ENCODE results near the gene FTO.

The FTO gene

GRCh38 chr16:53924331-53925106 is 220.6 kb downstream of the FTO start:
- no CpG with 5 or more reads among the region's 8 CpGs for WGBS, 2 donors (ENCODE audit: extremely low coverage in 2 of 2, insufficient read length in 2 of 2, insufficient replicate concordance in 1 of 2)
- H3K79me1 ChIP-seq (ENCODE audit: low read depth, low read length) = no peaks in the 10 kb centered on the region

GRCh38 chr16:53925107-53925410 is 221.1 kb downstream of the FTO start:
- Histone ChIP-seq H3K4me3 (ENCODE audit: low read length in 2 of 2) (no peak overlapping the region), H2BK5ac (ENCODE audit: low read length) (no peak overlapping the region), H2BK15ac (ENCODE audit: low read length) (no peak overlapping the region), H3K4me2 (ENCODE audit: insufficient read depth, low read length, poor library complexity, severe bottlenecking) (no peak overlapping the region), H2BK120ac (ENCODE audit: low read depth, low read length) (no peak overlapping the region), H3K9me3 (replicated peaks in 1 of 2; ENCODE audit: control insufficient read depth in 2 of 2, insufficient read depth in 1 of 2, low read depth in 1 of 2, low read length in 2 of 2) (peaks cover 0 to 15% of the 10 kb centered on the region in 2 donors), H3K23ac (ENCODE audit: low read depth, low read length, poor library complexity) (no peak overlapping the region), H4K91ac (ENCODE audit: low read depth, low read length, poor library complexity) (no peak overlapping the region), H3K27me3 (ENCODE audit: control insufficient read depth in 3 of 3, insufficient read depth in 3 of 3, low read depth in 1 of 3, low read length in 3 of 3) (no peaks in the 10 kb centered on the region), H3K4ac (ENCODE audit: low read length) (no peak overlapping the region), H3K36me3 (replicated peaks in 1 of 2; ENCODE audit: control insufficient read depth in 2 of 2, insufficient read depth in 2 of 2, low read length in 2 of 2) (no peaks in the 10 kb centered on the region), H3K27ac (replicated peaks; ENCODE audit: low read length) (no peak overlapping the region), H3K9ac (ENCODE audit: low read depth, low read length, poor library complexity) (no peak overlapping the region), H2AK5ac (ENCODE audit: low read depth, low read length) (no peak overlapping the region), H3K14ac (ENCODE audit: low read length) (no peak overlapping the region), H4K8ac (ENCODE audit: low read depth, low read length) (no peak overlapping the region), H2BK12ac (ENCODE audit: low read length) (no peak overlapping the region), H3K4me1 (ENCODE audit: control insufficient read depth in 2 of 2, insufficient read depth in 1 of 2, low read depth in 1 of 2, low read length in 2 of 2) (peaks cover 22 to 53% of the 10 kb centered on the region in 2 donors), H3K18ac (ENCODE audit: low read length) (no peak overlapping the region), H3K79me1 (ENCODE audit: low read depth, low read length) (no peaks in the 10 kb centered on the region), H2AFZ (ENCODE audit: low read length) (no peak overlapping the region)
- DNase-seq (ENCODE audit: low spot score) = no peak
- WGBS, 2 donors (ENCODE audit: extremely low coverage in 2 of 2, insufficient read length in 2 of 2, insufficient replicate concordance in 1 of 2) = no CpG with 5 or more reads among the region's 1 CpG

More at GRCh38 chr16:53924331-53925106, 220.6 kb downstream of the FTO start:
- no peak overlapping the region for H3K23ac ChIP-seq (ENCODE audit: low read depth, low read length, poor library complexity)
- no peaks in the 10 kb centered on the region for H3K36me3 ChIP-seq (replicated peaks in 1 of 2; ENCODE audit: control insufficient read depth in 2 of 2, insufficient read depth in 2 of 2, low read length in 2 of 2)
- H4K91ac ChIP-seq (ENCODE audit: low read depth, low read length, poor library complexity) = no peak overlapping the region
- no peak overlapping the region for H3K4me3 ChIP-seq (ENCODE audit: low read length in 2 of 2)
- H3K27ac ChIP-seq (replicated peaks; ENCODE audit: low read length) = no peak overlapping the region
- H4K8ac ChIP-seq (ENCODE audit: low read depth, low read length) = no peak overlapping the region
- H2BK12ac ChIP-seq (ENCODE audit: low read length) = no peak overlapping the region
- H3K18ac ChIP-seq (ENCODE audit: low read length) = no peak overlapping the region
- H3K4me2 ChIP-seq (ENCODE audit: insufficient read depth, low read length, poor library complexity, severe bottlenecking) = no peak overlapping the region
- H2AFZ ChIP-seq (ENCODE audit: low read length) = no peak overlapping the region
- H3K14ac ChIP-seq (ENCODE audit: low read length) = no peak overlapping the region
- H3K9ac ChIP-seq (ENCODE audit: low read depth, low read length, poor library complexity) = no peak overlapping the region
- no peak overlapping the region for H2BK15ac ChIP-seq (ENCODE audit: low read length)
- peaks cover 22 to 55% of the 10 kb centered on the region in 2 donors for H3K4me1 ChIP-seq (ENCODE audit: control insufficient read depth in 2 of 2, insufficient read depth in 1 of 2, low read depth in 1 of 2, low read length in 2 of 2)
- H2BK5ac ChIP-seq (ENCODE audit: low read length) = no peak overlapping the region
- no peak overlapping the region for H2BK120ac ChIP-seq (ENCODE audit: low read depth, low read length)
- H3K4ac ChIP-seq (ENCODE audit: low read length) = no peak overlapping the region
- H3K9me3 ChIP-seq (replicated peaks in 1 of 2; ENCODE audit: control insufficient read depth in 2 of 2, insufficient read depth in 1 of 2, low read depth in 1 of 2, low read length in 2 of 2) = peaks cover 0 to 12% of the 10 kb centered on the region in 2 donors
- H3K27me3 ChIP-seq (ENCODE audit: control insufficient read depth in 3 of 3, insufficient read depth in 3 of 3, low read depth in 1 of 3, low read length in 3 of 3) = no peaks in the 10 kb centered on the region
- no peak overlapping the region for H2AK5ac ChIP-seq (ENCODE audit: low read depth, low read length)
- no peak for DNase-seq (ENCODE audit: low spot score)

- Histone ChIP-seq H3K4me1 (ENCODE audit: control insufficient read depth in 2 of 2, insufficient read depth in 1 of 2, low read depth in 1 of 2, low read length in 2 of 2) (peaks cover 21 to 49% of the 10 kb centered on the region in 2 donors), H4K8ac (ENCODE audit: low read depth, low read length) (no peak overlapping the region), H2AFZ (ENCODE audit: low read length) (no peak overlapping the region), H2BK5ac (ENCODE audit: low read length) (no peak overlapping the region), H3K27ac (replicated peaks; ENCODE audit: low read length) (no peak overlapping the region), H3K4me3 (ENCODE audit: low read length in 2 of 2) (no peak overlapping the region), H3K18ac (ENCODE audit: low read length) (no peak overlapping the region), H3K14ac (ENCODE audit: low read length) (no peak overlapping the region), H3K23ac (ENCODE audit: low read depth, low read length, poor library complexity) (no peak overlapping the region), H2BK15ac (ENCODE audit: low read length) (no peak overlapping the region), H3K36me3 (replicated peaks in 1 of 2; ENCODE audit: control insufficient read depth in 2 of 2, insufficient read depth in 2 of 2, low read length in 2 of 2) (no peaks in the 10 kb centered on the region), H3K27me3 (ENCODE audit: control insufficient read depth in 3 of 3, insufficient read depth in 3 of 3, low read depth in 1 of 3, low read length in 3 of 3) (no peaks in the 10 kb centered on the region), H3K4ac (ENCODE audit: low read length) (no peak overlapping the region), H2BK120ac (ENCODE audit: low read depth, low read length) (no peak overlapping the region), H3K9me3 (replicated peaks in 1 of 2; ENCODE audit: control insufficient read depth in 2 of 2, insufficient read depth in 1 of 2, low read depth in 1 of 2, low read length in 2 of 2) (peaks cover 0 to 15% of the 10 kb centered on the region in 2 donors), H4K91ac (ENCODE audit: low read depth, low read length, poor library complexity) (no peak overlapping the region), H3K4me2 (ENCODE audit: insufficient read depth, low read length, poor library complexity, severe bottlenecking) (no peak overlapping the region), H2AK5ac (ENCODE audit: low read depth, low read length) (no peak overlapping the region), H2BK12ac (ENCODE audit: low read length) (no peak overlapping the region), H3K9ac (ENCODE audit: low read depth, low read length, poor library complexity) (no peak overlapping the region), H3K79me1 (ENCODE audit: low read depth, low read length) (no peaks in the 10 kb centered on the region)
- no CpG with 5 or more reads among the region's 3 CpGs for WGBS, 2 donors (ENCODE audit: extremely low coverage in 2 of 2, insufficient read length in 2 of 2, insufficient replicate concordance in 1 of 2)
- DNase-seq (ENCODE audit: low spot score) = no peak
These were observed 221.6 kb downstream of the FTO start for GRCh38 chr16:53925526-53925925.

- Histone ChIP-seq H3K27ac (replicated peaks; ENCODE audit: low read length) (no peak overlapping the region), H2BK120ac (ENCODE audit: low read depth, low read length) (no peak overlapping the region), H3K23ac (ENCODE audit: low read depth, low read length, poor library complexity) (no peak overlapping the region), H3K14ac (ENCODE audit: low read length) (no peak overlapping the region), H3K4me2 (ENCODE audit: insufficient read depth, low read length, poor library complexity, severe bottlenecking) (no peak overlapping the region), H2BK15ac (ENCODE audit: low read length) (no peak overlapping the region), H3K18ac (ENCODE audit: low read length) (no peak overlapping the region), H3K9ac (ENCODE audit: low read depth, low read length, poor library complexity) (no peak overlapping the region), H4K8ac (ENCODE audit: low read depth, low read length) (no peak overlapping the region), H2BK5ac (ENCODE audit: low read length) (no peak overlapping the region), H3K4me3 (ENCODE audit: low read length in 2 of 2) (no peak overlapping the region), H3K4ac (ENCODE audit: low read length) (no peak overlapping the region), H3K27me3 (ENCODE audit: control insufficient read depth in 3 of 3, insufficient read depth in 3 of 3, low read depth in 1 of 3, low read length in 3 of 3) (no peaks in the 10 kb centered on the region), H2AFZ (ENCODE audit: low read length) (no peak overlapping the region), H3K36me3 (replicated peaks in 1 of 2; ENCODE audit: control insufficient read depth in 2 of 2, insufficient read depth in 2 of 2, low read length in 2 of 2) (no peaks in the 10 kb centered on the region), H3K79me1 (ENCODE audit: low read depth, low read length) (no peaks in the 10 kb centered on the region), H2AK5ac (ENCODE audit: low read depth, low read length) (no peak overlapping the region), H2BK12ac (ENCODE audit: low read length) (no peak overlapping the region), H3K9me3 (replicated peaks in 1 of 2; ENCODE audit: control insufficient read depth in 2 of 2, insufficient read depth in 1 of 2, low read depth in 1 of 2, low read length in 2 of 2) (peaks cover 0 to 15% of the 10 kb centered on the region in 2 donors), H4K91ac (ENCODE audit: low read depth, low read length, poor library complexity) (no peak overlapping the region), H3K4me1 (ENCODE audit: control insufficient read depth in 2 of 2, insufficient read depth in 1 of 2, low read depth in 1 of 2, low read length in 2 of 2) (peaks cover 16 to 45% of the 10 kb centered on the region in 2 donors)
- DNase-seq (ENCODE audit: low spot score) = no peak
- no CpG with 5 or more reads among the region's 4 CpGs for WGBS, 2 donors (ENCODE audit: extremely low coverage in 2 of 2, insufficient read length in 2 of 2, insufficient replicate concordance in 1 of 2)
These were observed 222.3 kb downstream of the FTO start for GRCh38 chr16:53926209-53926608.

Measured in neuronal stem cell (in vitro differentiated cells).